T1000 (cell line): ENCODE data around the gene LHX1.

Experiments used
- DNase-seq: peaks from one replicate; lab custom pipeline; 2025; ENCODE audit warnings: mixed read lengths; lab: John Stamatoyannopoulos, UW

Gene LHX1

GRCh38 chr17:36937001-36937958 lies at the start of gene LHX1:
LHX1 (plus strand) TSS chr17:36937475; CDS start chr17:36938198, 723 bp downstream.
- DNase-seq: no peak

- DNase-seq: no peak
Measured at GRCh38 chr17:36888236-36888951, 48.9 kb upstream of the LHX1 start.

GRCh38 chr17:36889770-36890349 lies 47.4 kb upstream of the LHX1 start:
- no peak for DNase-seq

GRCh38 chr17:36890398-36891168 lies 46.7 kb upstream of the LHX1 start:
- no peak for DNase-seq

GRCh38 chr17:36892112-36892838 lies 45.0 kb upstream of the LHX1 start:
- DNase-seq: no peak

GRCh38 chr17:36894177-36894576 lies 43.1 kb upstream of the LHX1 start:
- DNase-seq: no peak

GRCh38 chr17:36894925-36895324 lies 42.4 kb upstream of the LHX1 start:
- DNase-seq: no peak

- DNase-seq: no peak
Measured at GRCh38 chr17:36899250-36900159, 37.8 kb upstream of the LHX1 start.

- DNase-seq: no peak
Measured at GRCh38 chr17:36900160-36900512, 37.1 kb upstream of the LHX1 start.

GRCh38 chr17:36901506-36901905 lies 35.8 kb upstream of the LHX1 start:
- no peak for DNase-seq

- no peak for DNase-seq
Measured at GRCh38 chr17:36907407-36907806, 29.9 kb upstream of the LHX1 start.

GRCh38 chr17:36910513-36910912 lies 26.8 kb upstream of the LHX1 start:
- no peak for DNase-seq

GRCh38 chr17:36911001-36911400 lies 26.3 kb upstream of the LHX1 start:
- DNase-seq: no peak

GRCh38 chr17:36913132-36913531 lies 24.1 kb upstream of the LHX1 start:
- DNase-seq: no peak

- DNase-seq: no peak
Measured at GRCh38 chr17:36918211-36918691, 19.0 kb upstream of the LHX1 start.

GRCh38 chr17:36919407-36919968 lies 17.8 kb upstream of the LHX1 start:
- DNase-seq: no peak

GRCh38 chr17:36920032-36921005 lies 17.0 kb upstream of the LHX1 start:
- no peak for DNase-seq

GRCh38 chr17:36921095-36921851 lies 16.0 kb upstream of the LHX1 start:
- DNase-seq: no peak
